HepG2 (cell line): ENCODE measurements around the gene SPATS2. TPM values are rescaled to one million over a fixed set of nuclear protein-coding genes. Genes with fewer than 3 reads are reported as not detected.

Experiments used
- ATAC-seq: fragments of 200-7000 bp; cut with Tn5 transposase; 3 replicates; pipeline ENCODE4 v1.9.1; 2020; ENCODE audit warnings: mild to moderate bottlenecking, moderate library complexity
- BruUV-seq: library from RNA; stranded (reverse); fragments of 400-500 nt; replicated peaks from 2 replicates; lab custom pipeline; 2021; lab: Mats Ljungman, UMichigan
- CTCF ChIA-PET: fragments of 300-600 bp; formaldehyde crosslinking; extraction: SDS; loops from one replicate; lab custom pipeline; 2021; ENCODE audit warnings: low total read pairs, inconsistent platforms, low intra/inter-chr PET ratio; lab: Yijun Ruan, JAX
- POLR2A ChIA-PET: fragments of 350-600 bp; sonication (Branson Sonifier 250); formaldehyde crosslinking; loops from one replicate; lab custom pipeline; 2020; ENCODE audit warnings: antibody characterized with exemption, inconsistent platforms; lab: Yijun Ruan, JAX
- DNase-seq: peaks from one replicate; pipeline ENCODE4 v3.0.0-alpha.2; 2015; ENCODE audit warnings: low spot score
- FAIRE-seq: peaks from 3 replicates; lab custom pipeline; 2011; peaks lifted over from hg19 to GRCh38; lab: Jason Lieb, UNC
- H2AFZ ChIP-seq: one replicate; pipeline ENCODE4 v1.6.1; 2011; ENCODE audit warnings: low read length, inconsistent platforms
- H3K27ac ChIP-seq: fragments of 300-600 bp; 3 replicates; pipeline ENCODE4 v1.8.0; 2011; ENCODE audit warnings: mixed run types, mild to moderate bottlenecking, mixed read lengths, low read length, inconsistent platforms; ENCODE audit not compliant: insufficient read depth; ENCODE audit errors: extremely low read length
- H3K27me3 ChIP-seq, 2 experiments: fragments of 200-600 bp in 1 of 2; 2 replicates in 1 of 2; 3 replicates in 1 of 2; pipeline versions ENCODE4 v1.6.0 to v1.8.0; 2011; ENCODE audit warnings: low read length in 2 of 2, mild to moderate bottlenecking in 2 of 2, moderate library complexity in 2 of 2, inconsistent platforms in 1 of 2; ENCODE audit not compliant: insufficient read depth in 2 of 2, control insufficient read depth in 1 of 2
- H3K36me3 ChIP-seq, 2 experiments: fragments of 200-600 bp in 1 of 2; replicated peaks in 1 of 2; 2 replicates in 1 of 2; 3 replicates in 1 of 2; pipeline versions ENCODE4 v1.5.1 to v1.8.0; 2011; ENCODE audit warnings: low read length in 2 of 2, inconsistent platforms in 1 of 2; ENCODE audit not compliant: insufficient read depth in 2 of 2, control insufficient read depth in 1 of 2
- H3K4me1 ChIP-seq: 2 replicates; pipeline ENCODE4 v1.5.1; 2012; ENCODE audit warnings: low read length, inconsistent platforms; ENCODE audit not compliant: insufficient read depth
- H3K4me2 ChIP-seq: 2 replicates; pipeline ENCODE4 v1.6.0; 2011; ENCODE audit warnings: low read depth, low read length, inconsistent platforms
- H3K4me3 ChIP-seq, 3 experiments: fragments of 200-600 bp in 1 of 3; sonication (generic), shearing (Covaris generic) in 1 of 3; replicated peaks in 1 of 3; 2 replicates each; pipeline ENCODE4 v1.5.1; 2011 to 2016; ENCODE audit warnings: low read length in 3 of 3, inconsistent platforms in 2 of 3, low read depth in 2 of 3, mild to moderate bottlenecking in 2 of 3, control low read depth in 1 of 3, mixed read lengths in 1 of 3; ENCODE audit not compliant: insufficient read depth in 1 of 3
- H3K79me2 ChIP-seq: one replicate; pipeline ENCODE4 v1.6.1; 2011; ENCODE audit warnings: low read length, inconsistent platforms; ENCODE audit not compliant: insufficient read depth
- H3K9ac ChIP-seq: 2 replicates; pipeline ENCODE4 v1.6.0; 2011; ENCODE audit warnings: mild to moderate bottlenecking, low read depth, low read length, inconsistent platforms; ENCODE audit not compliant: insufficient read depth
- H3K9me3 ChIP-seq: 2 replicates; pipeline ENCODE4 v1.5.1; 2012; ENCODE audit warnings: mild to moderate bottlenecking, low read length
- H4K20me1 ChIP-seq: 2 replicates; pipeline ENCODE4 v1.6.0; 2011; ENCODE audit warnings: inconsistent platforms, mild to moderate bottlenecking, low read length, moderate library complexity; ENCODE audit not compliant: insufficient read depth
- AGO1 ChIP-seq: fragments of 200-400 bp; formaldehyde crosslinking; IDR thresholded peaks from 2 replicates; pipeline ENCODE4 v1.6.1; 2017; ENCODE audit warnings: mild to moderate bottlenecking, low read depth, low read length, moderate library complexity; ENCODE audit not compliant: poor library complexity, severe bottlenecking
- AGO2 ChIP-seq: fragments of 200-400 bp; formaldehyde crosslinking; optimal IDR thresholded peaks from 2 replicates; pipeline ENCODE3; 2017; ENCODE audit warnings: mild to moderate bottlenecking, low read depth, low read length, moderate library complexity
- JDP2 ChIP-seq: sonication (generic); formaldehyde crosslinking; IDR thresholded peaks from 2 replicates; pipeline ENCODE4 v1.8.1; 2022; ENCODE audit warnings: missing genetic modification reagents, borderline replicate concordance
- KLF12 ChIP-seq: sonication (generic); formaldehyde crosslinking; IDR thresholded peaks from 2 replicates; pipeline ENCODE4 v1.4.0; 2020; ENCODE audit warnings: missing genetic modification reagents, borderline replicate concordance
- MED1 ChIP-seq: sonication (generic); formaldehyde crosslinking; IDR thresholded peaks from 2 replicates; pipeline ENCODE4 v1.4.0; 2020; ENCODE audit warnings: missing genetic modification reagents
- ZBTB20 ChIP-seq: sonication (generic); formaldehyde crosslinking; IDR thresholded peaks from 2 replicates; pipeline ENCODE4 v1.8.1; 2023; ENCODE audit warnings: missing genetic modification reagents, low read depth, mild to moderate bottlenecking, borderline replicate concordance
- ZC3H4 ChIP-seq: sonication (generic); formaldehyde crosslinking; IDR thresholded peaks from 2 replicates; pipeline ENCODE4 v1.4.0; 2020; ENCODE audit warnings: missing genetic modification reagents, borderline replicate concordance
- ZNF207 ChIP-seq: fragments of 450-650 bp; IDR thresholded peaks from 2 replicates; pipeline ENCODE4 v1.6.1; 2016; ENCODE audit warnings: antibody characterized with exemption, borderline replicate concordance
- ZSCAN21 ChIP-seq: sonication (generic); formaldehyde crosslinking; IDR thresholded peaks from 2 replicates; pipeline ENCODE4 v1.8.0; 2022; ENCODE audit warnings: mild to moderate bottlenecking, missing genetic modification reagents, moderate library complexity, borderline replicate concordance
- WGBS: methylation state at CpG from one replicate; pipeline ENCODE4 v1.1.6; 2017; ENCODE audit warnings: low lambda C conversion rate; 5-methylcytosine and 5-hydroxymethylcytosine counted together
- in situ Hi-C: cut with HindIII; loops from 2 replicates; pipeline ENCODE4 v1.10.0; 2017; ENCODE audit warnings: low pct_unique_long_range_greater_than_20kb; ENCODE audit not compliant: extremely low pct_ligation_motif_present
- intact Hi-C: fragments of 100-400 bp; cut with micrococcal nuclease; formaldehyde crosslinking; loops from one replicate; pipeline ENCODE4 v1.10.0; 2022; ENCODE audit not compliant: unreplicated experiment
- polyA plus RNA-seq, 8 experiments: library from polyadenylated mRNA; depleted of rRNA in 3 of 8; stranded (reverse) in 7 of 8; unstranded in 1 of 8; fragments of >200 nt; fragmentation: Illumina TruSeq in 4 of 8; extraction: Trizol in 4 of 8; gene quantifications; 2 replicates each; pipeline versions ENCODE4 v1.2.1 to v1.2.3, GENCODE V29; 2011 to 2016; ENCODE audit warnings: low read depth in 4 of 8, missing spikeins in 1 of 8, mixed read lengths in 1 of 8; ENCODE audit not compliant: insufficient read depth in 1 of 8
- total RNA-seq, 5 experiments: library from RNA; depleted of rRNA; stranded (reverse); fragments of >200 nt; fragmentation: Illumina TruSeq; extraction: Trizol; gene quantifications; 2 replicates each; pipeline ENCODE4 v1.2.3, GENCODE V29; 2016; ENCODE audit warnings: low read depth in 1 of 5
- TF ChIP-seq, protein P1 (sequence below): sonication (generic); formaldehyde crosslinking; IDR thresholded peaks from 2 replicates; pipeline ENCODE4 v1.4.0; 2020; ENCODE audit warnings: missing genetic modification reagents, borderline replicate concordance

The SPATS2 gene
- total and polyA plus RNA-seq, 2 of the 13 experiments (the other 11 are each of a cell fraction or from before 2014, with no cell fraction given) = 19.3 to 28.1 TPM

DNA sequence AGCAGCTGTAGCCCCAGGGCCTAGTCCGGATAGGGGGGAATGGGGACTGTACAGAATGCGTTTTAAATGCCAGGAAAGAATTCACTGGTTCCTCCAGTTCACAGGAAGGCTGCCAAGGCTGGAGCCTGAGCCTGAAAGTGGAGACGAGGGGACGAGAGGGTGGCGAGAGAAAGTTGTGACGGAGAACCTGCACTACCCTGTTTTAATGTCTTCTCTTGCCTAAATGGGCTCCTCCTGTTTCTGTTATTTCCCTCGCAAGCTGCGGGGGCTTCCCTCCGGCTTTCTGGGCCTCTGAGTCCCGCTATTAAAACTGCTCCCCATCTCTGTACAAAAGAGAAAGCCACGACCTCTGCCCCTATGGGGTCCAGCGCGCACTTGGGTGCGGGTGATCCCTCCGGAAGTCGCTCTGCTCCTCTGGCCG, 34.8 kb upstream of the SPATS2 start:
- CTCF ChIA-PET = interaction anchor here (1.4 to 2.4 kb wide), 4 partner anchors 10 to 182 kb away, joined by 3 to 56 read pairs (median 20); no protein-coding TSS in a partner anchor
- H3K4me2 ChIP-seq = no peak overlapping the region
- no TSS peak for BruUV-seq
- H3K27ac ChIP-seq = no peak overlapping the region
- DNase-seq (no peak), FAIRE-seq (no peak), ATAC-seq (no peak)
- no peak overlapping the region for H3K4me3 ChIP-seq
- no peaks in the 10 kb centered on the region for H4K20me1 ChIP-seq
- no peak overlapping the region for H3K9ac ChIP-seq
- H3K4me1 ChIP-seq = peaks cover 27% of the 10 kb centered on the region
- in situ Hi-C loops = no loop called here
- peaks cover 6 to 23% of the 10 kb centered on the region in 2 experiments; a peak in 4 of 5 replicates for H3K36me3 ChIP-seq
- H2AFZ ChIP-seq = no peak overlapping the region
- H3K79me2 ChIP-seq = no peaks in the 10 kb centered on the region
- 94% methylated on average over 17 of the region's 17 CpGs for WGBS
- intact Hi-C loops = no loop called here
- TF ChIP-seq ZNF207 = no peak
- TF ChIP-seq ZC3H4 (CRISPR knock-in tag) = no peak
- TF ChIP-seq MED1 = no peak
- no peak for TF ChIP-seq JDP2 (CRISPR knock-in tag)
- TF ChIP-seq ZSCAN21 (CRISPR knock-in tag) = no peak
- no peak for TF ChIP-seq ZBTB20
- TF ChIP-seq KLF12 (CRISPR knock-in tag) = no peak
- peaks cover 0 to 19% of the 10 kb centered on the region in 2 experiments; a peak in 3 of 5 replicates for H3K27me3 ChIP-seq
- no peaks in the 10 kb centered on the region for H3K9me3 ChIP-seq
- POLR2A ChIA-PET = interaction anchor here (1.3 to 2.3 kb wide), 3 partner anchors 9 to 16 kb away, joined by 7 to 18 read pairs (median 18); partner anchors contain the start of genes DNAJC22 and TROAP

DNA sequence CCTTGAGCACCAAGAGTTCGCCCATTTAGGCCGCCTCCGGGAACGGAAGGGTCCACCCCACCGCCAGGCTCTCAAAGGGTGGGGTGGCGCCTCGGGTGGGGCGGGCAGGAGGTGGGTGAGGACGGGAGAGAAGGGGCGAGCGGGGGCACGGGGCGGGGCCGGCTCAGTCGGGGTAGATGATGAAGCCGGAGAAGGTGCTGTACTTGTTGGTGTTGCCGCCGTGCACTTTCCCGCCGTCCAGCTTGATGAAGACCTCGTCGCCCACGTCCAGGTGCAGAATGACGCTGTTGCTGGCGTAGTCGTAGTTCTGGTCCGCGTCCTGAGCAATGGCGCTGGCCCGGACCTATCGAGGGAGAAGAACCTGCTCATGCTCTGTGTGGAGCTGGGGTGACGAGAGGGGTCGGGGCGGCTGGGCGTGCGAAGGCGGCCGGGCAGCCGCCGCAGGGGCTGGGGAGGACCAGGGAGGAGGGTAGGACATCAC, 34.3 kb upstream of the SPATS2 start:
- ATAC-seq (no peak), DNase-seq (no peak), FAIRE-seq (no peak)
- intact Hi-C loops (no loop called here), in situ Hi-C loops (no loop called here)
- 97% methylated on average over 40 of the region's 40 CpGs for WGBS
- Histone ChIP-seq H2AFZ (no peak overlapping the region), H3K79me2 (no peaks in the 10 kb centered on the region), H3K4me3 (no peak overlapping the region), H4K20me1 (no peaks in the 10 kb centered on the region), H3K27ac (no peak overlapping the region), H3K4me2 (no peak overlapping the region), H3K36me3 (peaks cover 6 to 21% of the 10 kb centered on the region in 2 experiments; a peak in 4 of 5 replicates), H3K27me3 (peaks cover 2 to 24% of the 10 kb centered on the region in 2 experiments; a peak in 4 of 5 replicates), H3K4me1 (peaks cover 30% of the 10 kb centered on the region), H3K9ac (no peak overlapping the region), H3K9me3 (no peaks in the 10 kb centered on the region)
- ChIA-PET POLR2A (interaction anchor here (1.7 to 2.3 kb wide), 2 partner anchors 10 to 15 kb away, joined by 18 read pairs; partner anchors contain the start of genes DNAJC22 and TROAP), CTCF (interaction anchor here (1.4 to 2.4 kb wide), 4 partner anchors 9 to 181 kb away, joined by 3 to 56 read pairs (median 20); no protein-coding TSS in a partner anchor)
- TF ChIP-seq, protein P1, sequence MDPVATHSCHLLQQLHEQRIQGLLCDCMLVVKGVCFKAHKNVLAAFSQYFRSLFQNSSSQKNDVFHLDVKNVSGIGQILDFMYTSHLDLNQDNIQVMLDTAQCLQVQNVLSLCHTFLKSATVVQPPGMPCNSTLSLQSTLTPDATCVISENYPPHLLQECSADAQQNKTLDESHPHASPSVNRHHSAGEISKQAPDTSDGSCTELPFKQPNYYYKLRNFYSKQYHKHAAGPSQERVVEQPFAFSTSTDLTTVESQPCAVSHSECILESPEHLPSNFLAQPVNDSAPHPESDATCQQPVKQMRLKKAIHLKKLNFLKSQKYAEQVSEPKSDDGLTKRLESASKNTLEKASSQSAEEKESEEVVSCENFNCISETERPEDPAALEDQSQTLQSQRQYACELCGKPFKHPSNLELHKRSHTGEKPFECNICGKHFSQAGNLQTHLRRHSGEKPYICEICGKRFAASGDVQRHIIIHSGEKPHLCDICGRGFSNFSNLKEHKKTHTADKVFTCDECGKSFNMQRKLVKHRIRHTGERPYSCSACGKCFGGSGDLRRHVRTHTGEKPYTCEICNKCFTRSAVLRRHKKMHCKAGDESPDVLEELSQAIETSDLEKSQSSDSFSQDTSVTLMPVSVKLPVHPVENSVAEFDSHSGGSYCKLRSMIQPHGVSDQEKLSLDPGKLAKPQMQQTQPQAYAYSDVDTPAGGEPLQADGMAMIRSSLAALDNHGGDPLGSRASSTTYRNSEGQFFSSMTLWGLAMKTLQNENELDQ = no peak
- TF ChIP-seq AGO1 = peak; percentile 38
- TF ChIP-seq AGO2 = peak; percentile 64
- BruUV-seq = no TSS peak
